Choroid plexus epithelial cell (primary cell): Measurements from ENCODE around the gene RPLP2.

Experiments used
- DNase-seq: peaks from one replicate; pipeline ENCODE4 v3.0.0-alpha.2; 2010; ENCODE audit warnings: low read depth
- H3K4me3 ChIP-seq: 2 replicates; pipeline ENCODE4 v1.5.1; 2011; ENCODE audit warnings: low read depth, mild to moderate bottlenecking, control low read depth, low read length, moderate library complexity
- TF ChIP-seq, protein P1 (sequence below): conservative IDR thresholded peaks from 2 replicates; pipeline ENCODE4 v1.5.1; 2011; ENCODE audit warnings: low read depth, mild to moderate bottlenecking, control low read depth, inconsistent platforms, low read length, moderate library complexity

RPLP2 gene

DNA sequence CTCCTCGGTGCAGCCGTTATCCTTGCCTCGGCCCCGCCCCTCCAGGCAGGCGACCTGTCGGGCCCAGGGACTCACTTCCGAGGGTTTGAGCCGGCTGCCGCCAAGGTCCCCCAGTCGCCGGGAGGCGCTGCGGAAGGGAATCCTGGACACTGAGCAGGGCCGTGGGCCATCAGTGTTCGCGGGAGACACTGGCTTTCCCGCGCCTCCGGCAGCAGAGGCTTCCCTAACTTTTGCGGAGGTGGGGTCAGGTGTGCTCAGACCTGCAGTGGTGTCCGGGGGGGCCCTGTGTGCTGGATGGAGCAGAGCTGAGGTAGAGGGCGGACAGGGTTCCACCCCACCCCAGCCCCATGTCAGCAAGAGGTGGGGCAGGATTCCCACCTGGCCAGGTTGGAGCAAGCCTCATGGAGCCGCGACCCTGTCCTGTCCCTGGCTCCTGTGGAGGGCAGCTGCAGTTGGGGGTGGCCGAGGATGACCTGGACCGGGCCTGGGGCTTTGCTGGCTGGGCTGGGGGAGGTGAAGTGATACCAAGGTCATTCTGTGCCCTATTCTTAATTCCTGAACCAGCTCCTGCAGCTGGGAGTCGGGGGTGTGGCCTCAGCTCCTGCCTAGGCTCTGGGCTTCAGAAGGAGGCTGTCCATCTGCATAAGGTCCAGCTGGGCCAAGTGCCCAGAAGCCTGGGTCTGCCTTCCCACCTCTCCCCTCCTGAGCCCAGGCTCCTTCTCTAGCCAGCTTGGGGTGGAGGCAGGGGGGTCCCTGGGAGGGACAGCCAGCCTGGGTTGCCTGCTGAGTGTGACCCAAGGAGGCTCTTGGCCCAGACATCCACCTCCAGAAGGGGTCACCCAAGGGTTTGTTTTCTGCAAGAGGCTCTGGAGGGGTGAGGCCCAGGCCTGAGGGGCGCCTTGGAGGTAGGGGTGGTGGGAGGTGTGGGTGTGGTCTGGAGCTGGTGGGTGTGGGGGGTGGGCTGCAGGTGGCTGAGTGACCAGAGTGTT is 41.3 kb downstream of the RPLP2 start:
- peak overlapping the region; percentile 54 for H3K4me3 ChIP-seq
- TF ChIP-seq, protein P1, sequence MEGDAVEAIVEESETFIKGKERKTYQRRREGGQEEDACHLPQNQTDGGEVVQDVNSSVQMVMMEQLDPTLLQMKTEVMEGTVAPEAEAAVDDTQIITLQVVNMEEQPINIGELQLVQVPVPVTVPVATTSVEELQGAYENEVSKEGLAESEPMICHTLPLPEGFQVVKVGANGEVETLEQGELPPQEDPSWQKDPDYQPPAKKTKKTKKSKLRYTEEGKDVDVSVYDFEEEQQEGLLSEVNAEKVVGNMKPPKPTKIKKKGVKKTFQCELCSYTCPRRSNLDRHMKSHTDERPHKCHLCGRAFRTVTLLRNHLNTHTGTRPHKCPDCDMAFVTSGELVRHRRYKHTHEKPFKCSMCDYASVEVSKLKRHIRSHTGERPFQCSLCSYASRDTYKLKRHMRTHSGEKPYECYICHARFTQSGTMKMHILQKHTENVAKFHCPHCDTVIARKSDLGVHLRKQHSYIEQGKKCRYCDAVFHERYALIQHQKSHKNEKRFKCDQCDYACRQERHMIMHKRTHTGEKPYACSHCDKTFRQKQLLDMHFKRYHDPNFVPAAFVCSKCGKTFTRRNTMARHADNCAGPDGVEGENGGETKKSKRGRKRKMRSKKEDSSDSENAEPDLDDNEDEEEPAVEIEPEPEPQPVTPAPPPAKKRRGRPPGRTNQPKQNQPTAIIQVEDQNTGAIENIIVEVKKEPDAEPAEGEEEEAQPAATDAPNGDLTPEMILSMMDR: peak; percentile 23
- no peak for DNase-seq

DNA sequence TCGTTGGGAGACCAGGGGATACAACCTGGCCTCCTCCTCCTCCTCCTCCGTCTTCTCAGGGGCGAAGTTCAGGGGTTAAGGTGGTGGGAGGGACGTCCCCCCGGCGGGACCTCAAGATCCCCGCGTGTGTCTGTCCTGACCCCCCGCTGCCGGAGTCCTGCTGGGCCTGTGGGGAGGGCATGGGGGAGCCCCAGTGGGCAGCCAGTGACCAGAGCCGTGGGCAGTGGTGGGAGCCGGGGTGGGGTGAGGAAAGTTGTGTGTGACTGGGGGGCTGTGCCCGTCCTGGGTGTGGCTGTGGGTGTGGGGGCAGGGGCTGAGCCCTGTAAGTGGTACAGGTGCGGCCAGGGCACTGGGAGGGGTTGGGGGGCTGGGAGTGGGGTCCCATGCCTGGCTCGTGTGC is 43.0 kb downstream of the RPLP2 start:
- TF ChIP-seq, protein P1: no peak

DNA sequence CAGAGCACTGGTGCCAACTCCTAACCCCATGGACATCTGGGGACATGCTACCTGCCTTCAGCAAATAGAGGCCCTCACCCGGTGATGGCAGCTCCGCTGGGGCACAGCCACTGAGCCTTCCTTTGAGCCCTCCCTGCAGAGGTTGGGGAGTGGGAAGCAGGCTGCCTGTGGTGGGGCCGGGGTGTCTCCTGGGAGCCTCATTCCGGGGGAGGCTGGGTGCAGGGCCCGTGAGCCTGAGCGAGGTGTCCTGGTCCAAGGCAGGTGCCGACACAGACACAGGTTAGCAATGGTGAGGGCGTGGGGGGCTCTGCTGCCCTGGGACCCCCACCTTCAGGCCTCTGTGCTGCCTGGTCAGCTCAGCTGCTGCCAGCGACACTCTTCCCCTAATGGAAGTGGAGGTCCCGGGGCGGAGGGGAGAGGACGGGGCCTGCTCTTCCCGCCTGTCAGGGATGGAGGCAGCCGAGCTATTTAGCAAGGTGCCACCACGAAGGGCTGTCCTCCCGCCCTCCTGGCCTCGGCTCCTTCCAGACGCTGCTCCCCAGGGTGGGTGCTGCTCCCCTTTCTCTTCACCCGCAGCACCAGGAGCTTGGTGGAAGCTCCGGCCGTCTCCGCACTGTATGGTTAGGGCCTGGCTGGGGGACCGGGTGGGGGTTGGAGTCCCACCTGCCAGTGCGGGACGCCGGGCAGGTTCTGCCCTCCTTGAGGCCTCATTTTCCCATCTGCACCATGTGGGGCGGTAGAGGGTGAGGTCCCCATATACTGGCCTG is 44.1 kb downstream of the RPLP2 start:
- TF ChIP-seq, protein P1: no peak
- no peak overlapping the region for H3K4me3 ChIP-seq
- no peak for DNase-seq

More for the DNA sequence above, 43.0 kb downstream of the RPLP2 start:
- no peak for DNase-seq
- no peak overlapping the region for H3K4me3 ChIP-seq

DNA sequence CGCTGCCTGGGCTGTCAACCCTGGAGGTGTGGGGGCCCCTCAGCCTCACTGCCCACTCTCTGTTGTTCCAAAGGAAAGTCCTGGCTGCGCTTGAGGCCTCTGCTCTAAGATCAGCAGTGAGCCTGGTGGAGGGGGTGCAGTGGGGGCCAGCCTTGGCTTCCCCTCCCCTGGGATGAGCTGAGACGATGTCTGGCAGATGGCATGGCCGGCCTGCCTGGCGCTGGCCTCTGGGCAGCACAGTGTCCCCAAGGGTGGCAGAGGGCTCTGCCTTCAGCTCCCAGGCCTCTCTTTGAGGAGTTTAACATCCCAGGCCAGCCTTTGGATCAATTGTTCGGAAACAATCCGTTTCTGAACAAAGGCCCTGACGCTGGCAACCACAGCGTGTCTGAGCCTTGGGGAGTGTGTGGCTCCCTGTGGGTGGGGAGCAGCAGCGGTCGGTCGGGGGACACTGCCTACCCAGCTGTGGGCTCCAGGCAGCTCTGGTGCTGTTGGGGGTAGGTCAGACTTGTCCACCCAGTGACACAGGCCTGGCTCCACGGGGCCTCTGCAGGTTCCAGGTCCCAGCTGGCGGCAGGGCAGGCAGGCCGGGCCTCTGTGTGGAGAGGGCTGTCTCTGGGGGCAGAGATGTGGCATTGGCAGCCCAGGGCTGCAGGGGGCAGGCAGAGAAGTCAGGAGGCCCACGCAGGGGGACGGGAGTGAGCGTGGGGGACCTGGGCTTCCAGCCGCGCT is 45.0 kb downstream of the RPLP2 start:
- no peak for DNase-seq
- no peak overlapping the region for H3K4me3 ChIP-seq
- TF ChIP-seq, protein P1: no peak

DNA sequence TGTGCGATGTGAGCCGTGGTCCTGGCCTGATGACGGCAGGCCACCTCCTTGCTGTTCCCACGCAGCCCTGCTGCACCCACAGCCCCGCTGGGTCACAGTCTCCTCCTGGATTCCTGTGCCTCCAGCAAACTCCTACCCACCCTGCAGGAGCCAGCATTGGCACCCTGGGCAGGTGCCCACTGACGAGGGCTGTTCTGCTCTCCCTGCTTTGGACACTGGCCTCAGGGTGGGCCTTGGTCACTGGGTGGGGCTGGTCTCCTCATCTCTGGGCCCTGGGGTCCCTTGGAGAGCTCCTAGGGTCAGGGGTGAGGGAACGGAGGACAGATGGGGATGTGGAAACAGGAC is 45.5 kb downstream of the RPLP2 start:
- DNase-seq: no peak
- H3K4me3 ChIP-seq: no peak overlapping the region
- TF ChIP-seq, protein P1: no peak

DNA sequence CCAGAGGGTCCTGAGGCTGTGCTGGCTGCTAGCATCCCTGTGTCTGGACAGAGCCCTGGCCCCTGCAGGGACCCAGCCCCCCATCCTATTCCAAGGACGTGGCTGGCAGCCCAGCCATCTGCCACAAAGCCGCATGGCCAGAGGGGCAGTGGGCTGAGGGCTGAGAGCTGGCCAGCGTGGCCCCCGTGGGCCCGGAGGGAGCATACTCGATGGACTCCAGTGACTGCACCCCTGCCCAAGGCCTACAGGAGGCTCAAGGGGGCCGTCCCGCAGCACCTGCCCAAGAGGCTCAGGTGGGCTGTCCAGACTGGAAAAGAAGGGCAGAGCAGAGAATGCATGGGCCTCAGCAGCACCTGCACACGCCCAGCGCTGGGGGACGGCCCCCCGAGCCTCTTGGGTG is 46.0 kb downstream of the RPLP2 start:
- H3K4me3 ChIP-seq: no peak overlapping the region
- TF ChIP-seq, protein P1: no peak
- DNase-seq: no peak
